GM12874 (cell line): ENCODE data around the gene HIC1.

ENCODE experiments used
- CTCF ChIP-seq: IDR thresholded peaks from 2 replicates; pipeline ENCODE4 v1.5.1; 2011; ENCODE audit warnings: low read depth, mild to moderate bottlenecking, control low read depth, low read length, moderate library complexity; ENCODE audit not compliant: insufficient read depth

HIC1 gene

GRCh38 chr17:2084036-2084765, 29.3 kb downstream of the HIC1 start:
- no peak for TF ChIP-seq CTCF

DNA sequence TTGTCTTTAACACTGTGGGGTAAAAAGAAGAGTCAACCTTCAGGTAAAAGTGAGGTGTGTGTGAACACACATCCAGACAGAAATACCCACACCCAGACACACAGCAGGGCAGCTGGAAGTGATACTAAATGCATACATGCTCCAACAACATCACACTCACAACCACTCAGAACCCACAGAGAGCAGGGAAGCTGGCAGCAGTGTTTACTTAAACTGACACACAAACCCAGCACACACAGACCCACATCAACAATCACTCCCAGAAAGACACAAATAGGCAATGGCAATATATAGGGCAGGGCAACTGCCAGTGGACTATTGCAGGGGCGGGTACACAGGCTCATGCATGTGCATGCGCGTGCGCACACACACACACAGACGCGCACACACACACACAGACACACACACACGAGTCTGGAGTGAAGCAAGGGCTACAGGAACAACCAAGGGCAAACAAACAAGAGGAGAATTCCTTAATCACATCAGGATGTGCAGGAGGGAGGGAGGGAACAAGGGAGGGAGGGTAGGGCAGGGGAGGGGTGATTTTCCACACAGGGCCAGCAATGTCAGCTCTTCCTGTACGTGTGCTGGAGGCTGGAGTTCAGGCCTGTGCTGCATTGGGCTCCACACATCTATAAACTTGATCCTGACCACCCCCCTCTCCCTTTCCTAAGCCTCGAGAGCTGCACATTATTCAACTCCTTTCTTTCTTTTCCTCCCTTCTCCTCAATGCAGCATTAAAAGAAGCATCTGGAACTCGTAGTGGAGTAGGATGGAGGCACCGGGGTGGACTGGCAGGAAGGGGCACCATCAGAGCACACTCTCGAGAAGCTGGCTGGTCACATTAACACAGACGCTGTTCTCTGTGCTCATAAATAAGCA, 30.1 kb downstream of the HIC1 start:
- no peak for TF ChIP-seq CTCF

DNA sequence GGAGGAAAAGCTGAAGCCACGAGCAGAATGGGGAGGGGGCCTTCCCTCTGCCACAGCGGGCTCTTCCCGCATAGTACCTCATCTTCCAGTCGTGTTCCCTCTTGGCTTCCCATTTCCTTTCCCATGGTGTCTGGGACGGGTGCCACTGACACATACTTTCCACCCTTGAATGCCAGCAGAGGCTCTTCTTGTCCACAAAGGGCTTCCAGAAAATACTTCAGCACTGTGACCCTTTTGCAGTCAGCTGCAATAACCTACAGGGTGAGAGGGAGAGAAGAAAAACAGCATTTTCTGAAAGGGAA, 30.7 kb downstream of the HIC1 start:
- no peak for TF ChIP-seq CTCF

- no peak for TF ChIP-seq CTCF
Observed at GRCh38 chr17:2086306-2086705, 31.4 kb downstream of the HIC1 start.

GRCh38 chr17:2087597-2088211, 32.8 kb downstream of the HIC1 start:
- TF ChIP-seq CTCF: no peak

- TF ChIP-seq CTCF: no peak
Observed at GRCh38 chr17:2089021-2089422, 34.1 kb downstream of the HIC1 start.

- TF ChIP-seq CTCF: no peak
Observed at GRCh38 chr17:2090210-2090641, 35.3 kb downstream of the HIC1 start.
